Body of pancreas (tissue), 4 donors: ENCODE measurements around the gene ANO2. TPM values are rescaled to one million over a fixed set of nuclear protein-coding genes. Genes with fewer than 3 reads are reported as not detected.

Experiments used
- ATAC-seq: fragments of 150-250 bp; one replicate; pipeline ENCODE4 v1.9.1; 2016
- DNase-seq, 4 donors: peaks; one replicate each; pipeline ENCODE4 v3.0.0-alpha.2; 2019
- H3K27ac ChIP-seq, 4 donors: fragments of 200-600 bp; sonication (generic); 1 replicate in 3 of 4; 2 replicates in 1 of 4; pipeline versions ENCODE4 v1.5.1 to v1.6.1; 2016 to 2019; ENCODE audit warnings: mild to moderate bottlenecking in 1 of 4, mixed read lengths in 1 of 4, moderate library complexity in 1 of 4
- H3K27me3 ChIP-seq, 2 donors: fragments of 200-600 bp; sonication (generic); one replicate each; pipeline ENCODE4 v1.6.0; 2016; ENCODE audit warnings: mild to moderate bottlenecking in 1 of 2
- H3K36me3 ChIP-seq, 2 donors: fragments of 200-600 bp; sonication (generic); replicated peaks in 1 of 2; 2 replicates each; pipeline ENCODE4 v1.5.1; 2016; ENCODE audit warnings: low read depth in 2 of 2; ENCODE audit not compliant: insufficient read depth in 1 of 2
- H3K4me1 ChIP-seq: fragments of 200-600 bp; sonication (generic); one replicate; pipeline ENCODE4 v1.6.0; 2016
- H3K4me3 ChIP-seq, 2 donors: fragments of 200-600 bp; sonication (generic); 1 replicate in 1 of 2; 2 replicates in 1 of 2; pipeline ENCODE4 v1.5.1; 2016 to 2019
- H3K9me3 ChIP-seq, 3 donors: fragments of 200-600 bp; sonication (generic); 1 replicate in 2 of 3; 2 replicates in 1 of 3; pipeline ENCODE4 v1.5.1; 2016
- POLR2A ChIP-seq, 3 donors: fragments of 450-650 bp; IDR thresholded peaks; one replicate each; pipeline ENCODE4 v1.6.1; 2016; ENCODE audit warnings: antibody characterized with exemption in 3 of 3, mild to moderate bottlenecking in 2 of 3
- WGBS, 2 donors: methylation state at CpG; one replicate each; pipeline ENCODE4 v1.1.5; 2017; 5-methylcytosine and 5-hydroxymethylcytosine counted together
- intact Hi-C: fragments of 100-400 bp; cut with DNase I; formaldehyde crosslinking; loops from one replicate; pipeline ENCODE4 v1.15.1; 2023
- total RNA-seq, 2 donors: library from RNA; depleted of rRNA; stranded (reverse); fragments of >200 nt; gene quantifications; one replicate each; pipeline ENCODE4 v1.1.0, GENCODE V29; 2016
- TF ChIP-seq, protein P1 (sequence below), 7 experiments: fragments of 450-650 bp in 4 of 7; fragments of 200-600 bp in 3 of 7; sonication (generic) in 3 of 7; IDR thresholded peaks; one replicate each; pipeline ENCODE4 v1.5.1; 2016 to 2019; ENCODE audit warnings: antibody characterized with exemption in 7 of 7

ANO2 gene
- total RNA-seq, 2 donors from 2014 or later, result 2.1 to 4.3 TPM

DNA sequence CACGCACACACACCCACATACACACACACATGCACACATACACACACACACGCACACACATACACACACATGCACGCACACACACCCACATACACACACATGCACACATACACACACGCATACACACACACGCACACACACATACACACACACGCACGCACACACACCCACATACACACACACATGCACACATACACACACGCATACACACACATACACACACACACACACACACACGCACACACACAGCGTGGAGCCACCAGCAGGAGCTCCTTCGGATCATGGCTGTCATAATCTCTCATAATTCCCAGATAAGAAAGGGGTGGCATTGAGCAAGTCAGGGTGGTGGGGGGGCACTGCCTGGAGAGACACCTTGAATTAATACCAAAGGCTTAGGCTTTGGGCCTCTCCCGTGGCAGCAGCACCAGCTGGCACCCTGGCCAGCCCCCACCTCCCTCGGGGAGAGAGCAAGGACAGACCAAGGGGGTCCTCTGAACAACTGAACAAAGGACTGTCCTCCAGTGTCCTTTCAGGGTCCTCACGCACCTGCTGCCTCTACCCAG, 21.9 kb downstream of the ANO2 start:
- Histone ChIP-seq H3K27me3 (no peaks in the 10 kb centered on the region), H3K4me3 (no peak overlapping the region), H3K36me3 (no peaks in the 10 kb centered on the region), H3K27ac (no peak overlapping the region), H3K4me1 (no peaks in the 10 kb centered on the region), H3K9me3 (no peaks in the 10 kb centered on the region)
- DNase-seq (no peak), ATAC-seq (no peak)
- WGBS, 2 donors, result 49 to 56% methylated on average over 11 to 14 of the region's 14 CpGs
- intact Hi-C loops, result no loop called here
- TF ChIP-seq, protein P1, sequence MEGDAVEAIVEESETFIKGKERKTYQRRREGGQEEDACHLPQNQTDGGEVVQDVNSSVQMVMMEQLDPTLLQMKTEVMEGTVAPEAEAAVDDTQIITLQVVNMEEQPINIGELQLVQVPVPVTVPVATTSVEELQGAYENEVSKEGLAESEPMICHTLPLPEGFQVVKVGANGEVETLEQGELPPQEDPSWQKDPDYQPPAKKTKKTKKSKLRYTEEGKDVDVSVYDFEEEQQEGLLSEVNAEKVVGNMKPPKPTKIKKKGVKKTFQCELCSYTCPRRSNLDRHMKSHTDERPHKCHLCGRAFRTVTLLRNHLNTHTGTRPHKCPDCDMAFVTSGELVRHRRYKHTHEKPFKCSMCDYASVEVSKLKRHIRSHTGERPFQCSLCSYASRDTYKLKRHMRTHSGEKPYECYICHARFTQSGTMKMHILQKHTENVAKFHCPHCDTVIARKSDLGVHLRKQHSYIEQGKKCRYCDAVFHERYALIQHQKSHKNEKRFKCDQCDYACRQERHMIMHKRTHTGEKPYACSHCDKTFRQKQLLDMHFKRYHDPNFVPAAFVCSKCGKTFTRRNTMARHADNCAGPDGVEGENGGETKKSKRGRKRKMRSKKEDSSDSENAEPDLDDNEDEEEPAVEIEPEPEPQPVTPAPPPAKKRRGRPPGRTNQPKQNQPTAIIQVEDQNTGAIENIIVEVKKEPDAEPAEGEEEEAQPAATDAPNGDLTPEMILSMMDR (IDR thresholded peaks at IDR 0.05), result no peak
- no peak for TF ChIP-seq POLR2A (IDR thresholded peaks at IDR 0.05)

DNA sequence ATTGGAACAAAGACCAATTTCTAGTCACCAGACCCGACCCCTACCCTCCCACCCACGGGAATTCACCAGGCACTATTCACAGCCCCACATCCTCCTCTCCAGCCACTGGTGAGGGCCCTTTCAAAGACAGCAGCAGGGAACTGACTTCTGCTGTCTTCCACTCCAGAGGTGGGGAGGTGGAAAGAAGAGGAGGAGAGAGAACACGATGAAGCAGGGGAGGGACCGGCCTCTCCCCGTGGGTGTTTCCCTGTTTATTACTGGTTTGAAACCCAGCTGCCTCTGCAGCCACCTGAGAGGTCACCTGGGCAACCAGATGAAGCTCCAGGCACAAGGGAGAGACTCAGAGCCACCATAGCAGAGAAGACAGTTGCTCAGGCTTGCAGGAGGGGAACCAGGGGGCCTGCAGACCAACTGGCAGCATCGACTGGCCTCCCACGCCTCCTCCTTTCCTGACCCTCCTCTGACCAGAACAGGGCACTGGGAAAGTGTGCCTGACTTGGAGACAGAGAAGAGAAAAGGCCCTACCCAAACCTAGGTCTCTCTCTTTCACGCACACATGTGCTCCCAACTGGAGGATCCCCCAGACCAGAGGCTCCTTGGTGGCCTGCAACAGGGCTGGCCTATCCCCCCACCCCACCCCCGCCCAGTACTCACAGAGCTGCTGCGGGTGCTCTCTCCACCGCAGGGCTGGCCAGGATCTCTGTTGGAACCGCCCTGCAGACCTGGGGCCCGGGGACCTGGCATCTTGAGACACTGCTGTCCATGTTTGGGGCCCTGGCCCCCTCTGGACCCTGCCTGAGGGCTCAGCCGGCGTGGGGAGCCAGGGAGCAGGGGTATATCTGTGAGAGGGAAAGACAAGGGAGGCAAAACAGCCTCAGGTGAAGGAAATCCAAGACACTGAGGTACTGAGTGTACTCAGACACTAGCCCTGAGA, 22.8 kb downstream of the ANO2 start:
- Histone ChIP-seq H3K36me3 (no peaks in the 10 kb centered on the region), H3K27ac (no peak overlapping the region), H3K9me3 (no peaks in the 10 kb centered on the region), H3K27me3 (no peaks in the 10 kb centered on the region), H3K4me3 (no peak overlapping the region), H3K4me1 (no peaks in the 10 kb centered on the region)
- ATAC-seq, result no peak
- intact Hi-C loops, result no loop called here
- TF ChIP-seq, protein P1 (IDR thresholded peaks at IDR 0.05), result no peak
- TF ChIP-seq POLR2A (IDR thresholded peaks at IDR 0.05), result no peak
- DNase-seq, result no peak
- WGBS, 2 donors, result 55% methylated on average over 8 to 15 of the region's 15 CpGs

DNA sequence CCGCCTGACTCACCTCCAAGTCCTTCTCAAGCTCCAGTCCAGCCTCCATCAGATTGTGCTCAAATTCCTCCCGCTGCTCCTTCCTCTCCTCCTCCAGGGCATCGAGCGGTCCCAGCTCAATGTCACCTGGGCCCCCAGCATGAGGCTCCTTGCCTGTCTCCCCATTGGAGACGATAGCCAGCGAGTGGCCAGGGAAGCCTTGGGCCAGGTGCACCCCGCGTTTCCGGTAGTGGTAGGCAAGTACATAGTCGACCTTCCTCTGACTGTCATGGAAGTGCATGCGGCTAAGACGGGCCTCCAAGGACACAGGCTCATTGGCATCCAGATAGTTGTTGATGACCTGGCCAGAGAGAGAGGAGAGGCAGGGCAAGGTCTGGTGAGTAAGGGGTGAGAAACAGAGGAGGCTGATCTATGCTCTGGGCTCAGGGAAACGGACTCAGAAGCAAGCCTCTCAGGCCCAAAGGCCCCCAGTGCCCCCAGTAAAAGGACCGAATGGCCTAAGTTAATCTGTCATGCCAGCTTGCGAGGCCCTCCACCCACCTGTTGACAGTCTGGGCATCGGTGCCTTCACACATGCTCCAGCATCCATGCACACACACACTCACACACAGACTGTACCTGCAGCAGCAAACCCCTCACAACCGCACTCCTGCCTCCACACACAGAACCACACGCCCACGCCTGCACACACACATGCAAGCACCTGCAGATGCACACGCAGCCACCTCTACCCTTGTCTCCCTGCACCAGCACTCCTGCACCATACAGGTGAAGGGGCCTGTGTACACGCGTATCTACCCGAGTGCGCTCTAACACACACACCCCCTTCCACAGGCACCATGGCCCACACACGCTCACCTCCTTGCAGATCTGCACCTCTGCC, 23.8 kb downstream of the ANO2 start:
- ATAC-seq (no peak), DNase-seq (no peak)
- TF ChIP-seq POLR2A (IDR thresholded peaks at IDR 0.05), result no peak
- TF ChIP-seq, protein P1 (IDR thresholded peaks at IDR 0.05), result no peak
- Histone ChIP-seq H3K36me3 (no peaks in the 10 kb centered on the region), H3K27ac (no peak overlapping the region), H3K4me3 (no peak overlapping the region), H3K9me3 (no peaks in the 10 kb centered on the region), H3K4me1 (no peaks in the 10 kb centered on the region), H3K27me3 (no peaks in the 10 kb centered on the region)
- intact Hi-C loops, result no loop called here
- WGBS, 2 donors, result 77 to 79% methylated on average over 25 of the region's 25 CpGs

DNA sequence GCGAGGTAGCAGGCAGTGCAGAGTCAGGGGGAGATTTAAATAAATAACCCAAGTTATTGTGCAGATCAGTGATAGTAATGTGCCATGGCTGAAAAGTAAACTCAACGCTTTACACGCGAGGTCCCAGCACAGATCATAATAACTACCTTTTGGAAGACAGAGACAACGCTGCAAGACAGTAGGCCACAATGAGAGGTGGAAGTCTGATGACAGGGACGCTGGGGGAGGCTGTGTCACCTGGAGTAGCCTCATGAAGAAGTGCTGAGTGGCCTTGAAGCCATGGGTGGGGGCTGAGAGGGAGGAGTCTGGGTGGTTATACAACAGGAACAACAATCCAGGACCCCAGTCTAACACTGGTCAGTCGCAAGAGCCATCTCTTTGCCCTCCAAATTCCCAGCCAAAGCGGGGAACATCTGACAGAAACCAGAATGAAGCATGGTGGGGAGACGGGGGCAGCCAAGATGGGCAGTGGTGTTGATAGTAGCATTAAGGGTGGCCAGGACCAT, 28.2 kb downstream of the ANO2 start:
- H3K36me3 ChIP-seq, result no peaks in the 10 kb centered on the region
- no peak for DNase-seq
- TF ChIP-seq, protein P1 (IDR thresholded peaks at IDR 0.05), result no peak
- no peak for TF ChIP-seq POLR2A (IDR thresholded peaks at IDR 0.05)
- no peaks in the 10 kb centered on the region for H3K27me3 ChIP-seq
- no peak overlapping the region for H3K4me3 ChIP-seq
- H3K9me3 ChIP-seq, result no peaks in the 10 kb centered on the region
- 65 to 69% methylated on average over 9 of the region's 9 CpGs for WGBS, 2 donors
- no peaks in the 10 kb centered on the region for H3K4me1 ChIP-seq
- intact Hi-C loops, result no loop called here
- ATAC-seq, result no peak
- no peak overlapping the region for H3K27ac ChIP-seq
